Endothelial cell of umbilical vein (primary cell): ENCODE measurements around the gene SLC9C1. TPM values are rescaled to one million over a fixed set of nuclear protein-coding genes. Genes with fewer than 3 reads are reported as not detected.

Experiments
- BruUV-seq: library from RNA; stranded (reverse); fragments of 400-500 nt; replicated peaks from 2 replicates; lab custom pipeline; 2021; lab: Mats Ljungman, UMichigan
- CTCF ChIA-PET: fragments of 300-600, 350-600 bp; sonication (Branson Sonifier 250); formaldehyde crosslinking; loops from one replicate; lab custom pipeline; 2021; ENCODE audit warnings: antibody characterized with exemption, inconsistent platforms; lab: Charles Lee
- POLR2A ChIA-PET: fragments of 300-600, 350-600 bp; sonication (Branson Sonifier 250); formaldehyde crosslinking; loops from one replicate; lab custom pipeline; 2021; ENCODE audit warnings: antibody characterized with exemption, inconsistent platforms; lab: Charles Lee
- DNase-seq: peaks from one replicate; pipeline ENCODE4 v3.0.0-alpha.2; 2011; ENCODE audit warnings: low read depth, low spot score
- FAIRE-seq: peaks from 2 replicates; lab custom pipeline; 2011; peaks lifted over from hg19 to GRCh38; lab: Jason Lieb, UNC
- H2AFZ ChIP-seq: 2 replicates; pipeline ENCODE4 v1.6.0; 2012; ENCODE audit warnings: low read depth, low read length, control low read depth, inconsistent platforms
- H3K27ac ChIP-seq: 2 replicates; pipeline ENCODE4 v1.5.1; 2011; ENCODE audit warnings: low read depth, mild to moderate bottlenecking, control low read depth, low read length, moderate library complexity; ENCODE audit not compliant: insufficient read depth
- H3K27me3 ChIP-seq, 2 experiments: 2 replicates each; pipeline versions ENCODE4 v1.6.0 to v1.6.1; 2011; ENCODE audit warnings: low read length in 2 of 2, mixed read lengths in 1 of 2; ENCODE audit not compliant: control insufficient read depth in 2 of 2, insufficient read depth in 2 of 2
- H3K36me3 ChIP-seq, 2 experiments: 2 replicates in 1 of 2; 3 replicates in 1 of 2; pipeline ENCODE4 v1.5.1; 2011; ENCODE audit warnings: low read length in 2 of 2, mild to moderate bottlenecking in 1 of 2, moderate library complexity in 1 of 2; ENCODE audit not compliant: control insufficient read depth in 2 of 2, insufficient read depth in 2 of 2; ENCODE audit errors: extremely low read depth in 1 of 2
- H3K4me1 ChIP-seq: 3 replicates; pipeline ENCODE4 v1.5.1; 2011; ENCODE audit warnings: mild to moderate bottlenecking, low read length; ENCODE audit not compliant: control insufficient read depth, insufficient read depth; ENCODE audit errors: extremely low read depth
- H3K4me2 ChIP-seq: 2 replicates; pipeline ENCODE4 v1.6.1; 2011; ENCODE audit warnings: low read length, control low read depth, mixed read lengths; ENCODE audit not compliant: insufficient read depth
- H3K4me3 ChIP-seq, 3 experiments: fragments of 200-600 bp in 1 of 3; sonication (generic), shearing (Covaris generic) in 1 of 3; replicated peaks in 1 of 3; 2 replicates each; pipeline ENCODE4 v1.5.1; 2011 to 2016; ENCODE audit warnings: control low read depth in 3 of 3, low read length in 3 of 3, mild to moderate bottlenecking in 2 of 3, inconsistent platforms in 1 of 3, low read depth in 1 of 3, moderate library complexity in 1 of 3; ENCODE audit not compliant: insufficient read depth in 1 of 3
- H3K79me2 ChIP-seq: 2 replicates; pipeline ENCODE4 v1.6.0; 2012; ENCODE audit warnings: low read length, inconsistent platforms; ENCODE audit not compliant: control insufficient read depth, insufficient read depth
- H3K9ac ChIP-seq: replicated peaks from 2 replicates; pipeline ENCODE3; 2011; ENCODE audit warnings: low read length, control low read depth; ENCODE audit not compliant: insufficient read depth; ENCODE audit errors: extremely low read depth
- H3K9me1 ChIP-seq: replicated peaks from 3 replicates; pipeline ENCODE4 v1.6.0; 2011; ENCODE audit warnings: mild to moderate bottlenecking, low read length; ENCODE audit not compliant: control insufficient read depth, insufficient read depth; ENCODE audit errors: extremely low read depth
- H3K9me3 ChIP-seq: replicated peaks from 2 replicates; pipeline ENCODE4 v1.5.1; 2012; ENCODE audit warnings: low read length, inconsistent platforms; ENCODE audit not compliant: control insufficient read depth, insufficient read depth
- H4K20me1 ChIP-seq: replicated peaks from 2 replicates; pipeline ENCODE3; 2011; ENCODE audit warnings: mild to moderate bottlenecking, low read length; ENCODE audit not compliant: control insufficient read depth, insufficient read depth; ENCODE audit errors: extremely low read depth
- CTCF ChIP-seq, 2 donors: IDR thresholded peaks; 1 replicate in 1 of 2; 2 replicates in 1 of 2; pipeline ENCODE4 v1.5.1; 2011; ENCODE audit warnings: low read length in 2 of 2, mild to moderate bottlenecking in 2 of 2, moderate library complexity in 2 of 2, control low read depth in 1 of 2, inconsistent platforms in 1 of 2, low read depth in 1 of 2; ENCODE audit not compliant: insufficient read depth in 1 of 2; ENCODE audit errors: extremely low read depth in 1 of 2
- EZH2 ChIP-seq: IDR thresholded peaks from 2 replicates; pipeline ENCODE4 v1.6.1; 2012; ENCODE audit warnings: borderline replicate concordance, low read depth, mild to moderate bottlenecking, moderate library complexity, low read length, inconsistent platforms; ENCODE audit not compliant: severe bottlenecking
- FOS ChIP-seq: IDR thresholded peaks from 2 replicates; pipeline ENCODE4 v1.6.1; 2011; ENCODE audit warnings: mild to moderate bottlenecking, low read length, moderate library complexity, borderline replicate concordance; ENCODE audit not compliant: insufficient read depth
- GATA2 ChIP-seq: IDR thresholded peaks from 2 replicates; pipeline ENCODE4 v1.7.0; 2011; ENCODE audit warnings: low read depth, mild to moderate bottlenecking, moderate library complexity, mixed read lengths, low read length; ENCODE audit not compliant: insufficient read length, insufficient read depth
- JUN ChIP-seq: IDR thresholded peaks from 2 replicates; pipeline ENCODE4 v1.6.1; 2011; ENCODE audit warnings: borderline replicate concordance, low read depth; ENCODE audit not compliant: insufficient read length, insufficient read depth
- MYC ChIP-seq: IDR thresholded peaks from one replicate; pipeline ENCODE4 v1.6.1; 2011; ENCODE audit warnings: mild to moderate bottlenecking, low read depth, low read length
- POLR2A ChIP-seq: IDR thresholded peaks from 2 replicates; pipeline ENCODE4 v1.6.1; 2012; ENCODE audit warnings: low read depth, mild to moderate bottlenecking, control low read depth, low read length
- POLR2AphosphoS5 ChIP-seq: IDR thresholded peaks from 2 replicates; pipeline ENCODE4 v1.6.1; 2012; ENCODE audit warnings: low read depth, mild to moderate bottlenecking, control low read depth, low read length, moderate library complexity; ENCODE audit not compliant: insufficient read depth
- dilution Hi-C: fragments of 300-500 bp; cut with MboI; formaldehyde crosslinking; loops from one replicate; pipeline ENCODE4 v1.15.0; 2019; ENCODE audit warnings: low sequenced_read_pairs; ENCODE audit not compliant: extremely low pct_ligation_motif_present
- intact Hi-C: fragments of 100-400 bp; cut with micrococcal nuclease; formaldehyde crosslinking; loops from one replicate; pipeline ENCODE4 v1.10.0; 2022
- polyA plus RNA-seq, 4 experiments: library from polyadenylated mRNA; depleted of rRNA in 3 of 4; stranded (reverse) in 3 of 4; unstranded in 1 of 4; fragments of >200 nt; gene quantifications; 2 replicates each; pipeline versions ENCODE4 v1.2.1 to v1.2.3, GENCODE V29; 2011 to 2012; ENCODE audit warnings: missing spikeins in 1 of 4
- total RNA-seq: library from RNA; stranded (reverse); gene quantifications from 2 replicates; pipeline ENCODE4 v1.2.3, GENCODE V29; 2021
- TF ChIP-seq, protein P1 (sequence below): IDR thresholded peaks from 2 replicates; pipeline ENCODE4 v1.6.1; 2011; ENCODE audit not compliant: insufficient read depth, insufficient read length

The SLC9C1 gene
- total and polyA plus RNA-seq, 2 donors (not counting 3 experiments of a cell fraction or from before 2014, with no cell fraction given), result not detected

DNA sequence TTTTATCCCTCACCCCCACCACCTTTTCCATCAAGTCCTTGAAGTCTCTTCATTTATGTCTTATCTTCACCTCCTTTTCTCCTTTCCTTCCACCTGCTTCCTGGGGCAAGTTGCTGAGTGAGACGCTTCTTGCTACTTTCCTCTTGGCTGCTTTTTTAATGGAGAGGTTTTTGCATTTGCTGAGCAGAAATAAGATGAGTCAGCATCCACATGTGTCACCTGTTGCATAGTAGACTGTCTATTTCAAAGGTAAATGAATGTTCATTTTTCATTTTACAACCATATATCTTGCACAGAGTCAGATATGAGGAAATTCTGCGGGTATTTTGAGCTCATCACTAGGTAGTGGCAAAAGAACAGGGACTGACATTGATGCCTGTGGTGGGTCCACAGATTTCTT lies 189.2 kb downstream of the SLC9C1 start:
- Histone ChIP-seq H3K4me1 (peaks cover 13% of the 10 kb centered on the region), H3K9ac (no peak overlapping the region), H3K4me2 (no peak overlapping the region), H4K20me1 (no peaks in the 10 kb centered on the region), H3K9me1 (no peaks in the 10 kb centered on the region), H3K79me2 (no peaks in the 10 kb centered on the region), H3K27me3 (no peaks in the 10 kb centered on the region), H3K27ac (no peak overlapping the region), H2AFZ (no peak overlapping the region), H3K4me3 (no peak overlapping the region), H3K36me3 (no peaks in the 10 kb centered on the region), H3K9me3 (no peaks in the 10 kb centered on the region)
- ChIA-PET POLR2A (no interaction called here), CTCF (interaction anchor here (1.9 kb wide), 1 partner anchor 12 kb away, joined by 5 read pairs; no protein-coding TSS in a partner anchor)
- intact Hi-C loops (no loop called here), dilution Hi-C loops (no loop called here)
- no peak for TF ChIP-seq GATA2
- no peak for TF ChIP-seq POLR2AphosphoS5
- TF ChIP-seq POLR2A, result no peak
- TF ChIP-seq JUN, result no peak
- TF ChIP-seq FOS, result no peak
- no peak for TF ChIP-seq EZH2
- TF ChIP-seq MYC, result no peak
- TF ChIP-seq, protein P1, sequence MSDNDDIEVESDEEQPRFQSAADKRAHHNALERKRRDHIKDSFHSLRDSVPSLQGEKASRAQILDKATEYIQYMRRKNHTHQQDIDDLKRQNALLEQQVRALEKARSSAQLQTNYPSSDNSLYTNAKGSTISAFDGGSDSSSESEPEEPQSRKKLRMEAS, result no peak
- no peak for TF ChIP-seq CTCF (IDR thresholded peaks at IDR 0.05; ENCODE audit: extremely low read depth in 1 of 2, insufficient read depth in 1 of 2, low read depth in 1 of 2, low read length in 2 of 2)
- no peak for DNase-seq
- FAIRE-seq, result no peak
- no TSS peak for BruUV-seq
